ENCODE measurements around the gene SH2D6.

SH2D6 gene

GRCh38 chr2:85421260-85422071 is 3.0 kb downstream of the SH2D6 start:
- H3K4me1 ChIP-seq: peaks cover 63 to 73% (median 68%) of the 10 kb centered on the region in 10 experiments
- no peaks in the 10 kb centered on the region for H3K36me3 ChIP-seq
- no peaks in the 10 kb centered on the region for H3K9me3 ChIP-seq (replicated peaks in 1 of 11)
- H3K9ac ChIP-seq: peak overlapping the region; percentile 40 to 95 (median 89); a peak in 20 of 22 replicates
- no peaks in the 10 kb centered on the region for H4K20me1 ChIP-seq
- H3K4me3 ChIP-seq: peak overlapping the region in 1 of 10 experiments; percentile 18; a peak in 2 of 20 replicates
- peak in 3 of 11 experiments; percentile 21 to 35 (median 28); a peak in 1 of 22 replicates for TF ChIP-seq Cebpa-rat (IDR thresholded peaks at IDR 0.05)
- H3K27ac ChIP-seq: peak overlapping the region; percentile 50 to 97 (median 95)
- H3K4me2 ChIP-seq: peak overlapping the region; percentile 88 to 97 (median 95)
- no peaks in the 10 kb centered on the region for H3K27me3 ChIP-seq

GRCh38 chr2:85422072-85422457 is 3.6 kb downstream of the SH2D6 start:
- no peaks in the 10 kb centered on the region for H3K36me3 ChIP-seq
- TF ChIP-seq Cebpa-rat (IDR thresholded peaks at IDR 0.05): no peak
- peak overlapping the region in 7 of 11 experiments; percentile 76 to 97 (median 96); a peak in 9 of 22 replicates for H3K27ac ChIP-seq
- H3K27me3 ChIP-seq: no peaks in the 10 kb centered on the region
- H3K9ac ChIP-seq: peak overlapping the region in 2 of 11 experiments; percentile 93 to 95; a peak in 3 of 22 replicates
- peak overlapping the region in 8 of 11 experiments; percentile 88 to 97 (median 95); a peak in 11 of 22 replicates for H3K4me2 ChIP-seq
- no peak overlapping the region for H3K4me3 ChIP-seq
- no peaks in the 10 kb centered on the region for H4K20me1 ChIP-seq
- peaks cover 63 to 71% (median 66%) of the 10 kb centered on the region in 10 experiments for H3K4me1 ChIP-seq
- H3K9me3 ChIP-seq (replicated peaks in 1 of 11): no peaks in the 10 kb centered on the region

- TF ChIP-seq Cebpa-rat (IDR thresholded peaks at IDR 0.05): no peak
- Histone ChIP-seq H3K36me3 (no peaks in the 10 kb centered on the region), H3K4me1 (peaks cover 63 to 73% (median 67%) of the 10 kb centered on the region in 10 experiments), H3K27me3 (no peaks in the 10 kb centered on the region), H3K9ac (peak overlapping the region in 3 of 11 experiments; percentile 8 to 45 (median 20); a peak in 3 of 22 replicates), H3K4me2 (peak overlapping the region; percentile 41 to 80 (median 69)), H3K9me3 (replicated peaks in 1 of 11) (no peaks in the 10 kb centered on the region), H3K27ac (peak overlapping the region in 8 of 11 experiments; percentile 2 to 39 (median 14); a peak in 5 of 22 replicates), H3K4me3 (no peak overlapping the region), H4K20me1 (no peaks in the 10 kb centered on the region)
Measured at GRCh38 chr2:85423525-85423924, 5.0 kb downstream of the SH2D6 start.

- no peak for TF ChIP-seq Cebpa-rat (IDR thresholded peaks at IDR 0.05)
- Histone ChIP-seq H3K27me3 (no peaks in the 10 kb centered on the region), H3K9me3 (replicated peaks in 1 of 11) (no peaks in the 10 kb centered on the region), H3K4me2 (no peak overlapping the region), H3K27ac (no peak overlapping the region), H4K20me1 (no peaks in the 10 kb centered on the region), H3K4me1 (peaks cover 65 to 75% (median 69%) of the 10 kb centered on the region in 10 experiments), H3K36me3 (no peaks in the 10 kb centered on the region), H3K9ac (no peak overlapping the region), H3K4me3 (no peak overlapping the region)
Measured at GRCh38 chr2:85425588-85425987, 7.1 kb downstream of the SH2D6 start.

- no peak for TF ChIP-seq Cebpa-rat (IDR thresholded peaks at IDR 0.05)
- no peak overlapping the region; a peak in 1 of 22 replicates for H3K9ac ChIP-seq
- peak overlapping the region in 6 of 11 experiments; percentile 3 to 79 (median 67); a peak in 7 of 22 replicates for H3K27ac ChIP-seq
- H3K9me3 ChIP-seq (replicated peaks in 1 of 11): no peaks in the 10 kb centered on the region
- H3K4me1 ChIP-seq: peaks cover 64 to 73% (median 68%) of the 10 kb centered on the region in 10 experiments
- H4K20me1 ChIP-seq: no peaks in the 10 kb centered on the region
- peak overlapping the region in 7 of 11 experiments; percentile 63 to 90 (median 76); a peak in 13 of 22 replicates for H3K4me2 ChIP-seq
- H3K27me3 ChIP-seq: no peaks in the 10 kb centered on the region
- no peak overlapping the region for H3K4me3 ChIP-seq
- no peaks in the 10 kb centered on the region for H3K36me3 ChIP-seq
Measured at GRCh38 chr2:85427300-85427835, 8.9 kb downstream of the SH2D6 start.

- Histone ChIP-seq H3K9ac (peak overlapping the region in 5 of 11 experiments; percentile 1 to 49 (median 29); a peak in 7 of 22 replicates), H3K27ac (peak overlapping the region in 10 of 11 experiments; percentile 6 to 79 (median 64); a peak in 17 of 22 replicates), H3K4me2 (peak overlapping the region; percentile 30 to 90 (median 69); a peak in 21 of 22 replicates), H3K27me3 (no peaks in the 10 kb centered on the region), H3K36me3 (no peaks in the 10 kb centered on the region), H3K4me1 (peaks cover 64 to 73% (median 68%) of the 10 kb centered on the region in 10 experiments), H4K20me1 (no peaks in the 10 kb centered on the region), H3K9me3 (replicated peaks in 1 of 11) (no peaks in the 10 kb centered on the region), H3K4me3 (no peak overlapping the region)
- peak in 3 of 11 experiments; percentile 29 to 41 (median 35); a peak in 2 of 22 replicates for TF ChIP-seq Cebpa-rat (IDR thresholded peaks at IDR 0.05)
Measured at GRCh38 chr2:85428343-85428881, 9.9 kb downstream of the SH2D6 start.

GRCh38 chr2:85429213-85429923 is 10.9 kb downstream of the SH2D6 start:
- H3K9me3 ChIP-seq (replicated peaks in 1 of 11): no peaks in the 10 kb centered on the region
- no peak overlapping the region; a peak in 1 of 20 replicates for H3K4me3 ChIP-seq
- H3K9ac ChIP-seq: peak overlapping the region in 8 of 11 experiments; percentile 16 to 52 (median 30); a peak in 12 of 22 replicates
- peak overlapping the region; percentile 16 to 79 (median 64); a peak in 20 of 22 replicates for H3K27ac ChIP-seq
- H4K20me1 ChIP-seq: no peaks in the 10 kb centered on the region
- no peak for TF ChIP-seq Cebpa-rat (IDR thresholded peaks at IDR 0.05)
- peaks cover 64 to 74% (median 69%) of the 10 kb centered on the region in 10 experiments for H3K4me1 ChIP-seq
- no peaks in the 10 kb centered on the region for H3K36me3 ChIP-seq
- H3K27me3 ChIP-seq: no peaks in the 10 kb centered on the region
- peak overlapping the region; percentile 41 to 90 (median 69) for H3K4me2 ChIP-seq

- Histone ChIP-seq H3K4me1 (peaks cover 66 to 79% (median 72%) of the 10 kb centered on the region in 10 experiments), H3K27ac (peak overlapping the region; percentile 16 to 79 (median 64); a peak in 19 of 22 replicates), H3K9me3 (replicated peaks in 1 of 11) (no peaks in the 10 kb centered on the region), H3K4me3 (no peak overlapping the region), H3K36me3 (no peaks in the 10 kb centered on the region), H3K27me3 (no peaks in the 10 kb centered on the region), H3K9ac (peak overlapping the region in 8 of 11 experiments; percentile 16 to 52 (median 30); a peak in 12 of 22 replicates), H3K4me2 (peak overlapping the region; percentile 41 to 90 (median 69)), H4K20me1 (no peaks in the 10 kb centered on the region)
- TF ChIP-seq Cebpa-rat (IDR thresholded peaks at IDR 0.05): no peak
Measured at GRCh38 chr2:85429924-85430289, 11.4 kb downstream of the SH2D6 start.

All from BLaER1 treated with 17β-estradiol and CSF1 and Interleukin-3, amounts not matched to agents 10 nM and 100 nM (cell line).